Mononuclear cell (primary cell): ENCODE data around the gene KPNA6. TPM values are rescaled to one million over a fixed set of nuclear protein-coding genes. Genes with fewer than 3 reads are reported as not detected.
"Not testable (repeated sequence)": the region's sequence is repeated elsewhere in the genome, so short reads cannot be mapped to it uniquely, and the experiment has no call there.

Experiments
- H3K27me3 ChIP-seq: 2 replicates; pipeline ENCODE4 v1.6.0; 2011; ENCODE audit warnings: low read length, control low read depth; ENCODE audit not compliant: insufficient read depth
- H3K4me1 ChIP-seq: 2 replicates; pipeline ENCODE4 v1.5.1; 2011; ENCODE audit warnings: mild to moderate bottlenecking, low read length, control low read depth; ENCODE audit not compliant: insufficient read depth
- H3K4me3 ChIP-seq: 2 replicates; pipeline ENCODE4 v1.5.1; 2011; ENCODE audit warnings: mild to moderate bottlenecking, low read length, moderate library complexity
- H3K9me3 ChIP-seq: 2 replicates; pipeline ENCODE4 v1.5.1; 2011; ENCODE audit warnings: low read depth, mild to moderate bottlenecking, control low read depth, low read length
- total RNA-seq: library from RNA; depleted of rRNA; stranded (reverse); fragments of >200 nt; gene quantifications from one replicate; pipeline ENCODE4 v1.2.3, GENCODE V29; 2012

Gene KPNA6
- total RNA-seq, 1 donor: 46.9 TPM

DNA sequence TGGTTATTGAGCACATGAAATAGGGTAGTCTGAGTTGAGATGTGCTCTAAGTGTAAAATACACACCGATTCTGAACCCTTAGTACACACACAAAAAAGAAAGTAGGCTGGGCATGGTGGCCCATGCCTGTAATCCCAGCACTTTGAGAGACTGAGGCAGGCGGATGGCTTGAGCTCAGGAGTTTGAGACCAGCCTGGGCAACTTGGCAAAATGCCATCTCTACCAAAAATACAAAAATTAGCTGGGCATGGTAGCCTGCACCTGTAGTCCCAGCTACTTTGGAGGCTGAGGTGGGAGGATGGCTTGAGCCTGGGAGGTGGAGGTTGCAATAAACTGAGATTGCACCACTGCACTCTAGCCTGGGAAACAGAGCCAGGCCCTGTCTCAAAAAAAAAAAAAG, 21.5 kb upstream of the KPNA6 start:
- H3K4me3 ChIP-seq, H3K9me3 ChIP-seq, H3K27me3 ChIP-seq, H3K4me1 ChIP-seq: not testable (repeated sequence)

DNA sequence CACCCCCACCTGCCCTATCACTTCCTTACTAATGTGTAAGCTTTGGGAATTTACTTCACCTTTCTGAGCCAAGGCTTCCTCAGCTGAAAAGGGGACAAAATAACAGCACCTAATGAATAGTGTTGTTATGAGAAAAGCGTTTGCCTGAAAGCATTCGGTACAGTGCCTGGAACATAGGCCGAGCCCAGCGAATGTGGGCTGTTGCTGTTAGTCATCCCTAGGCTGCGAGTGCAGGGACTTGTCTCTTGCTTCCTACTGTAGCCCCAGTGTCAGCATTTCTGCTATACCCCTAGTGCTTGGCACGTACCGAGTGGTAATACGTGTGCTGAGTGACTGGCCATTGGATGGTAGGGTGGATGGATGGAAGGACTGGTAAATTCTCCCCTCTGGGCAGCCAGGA, 16.7 kb upstream of the KPNA6 start:
- Histone ChIP-seq H3K9me3 (no peaks in the 10 kb centered on the region), H3K4me3 (no peak overlapping the region), H3K4me1 (no peaks in the 10 kb centered on the region), H3K27me3 (no peaks in the 10 kb centered on the region)

DNA sequence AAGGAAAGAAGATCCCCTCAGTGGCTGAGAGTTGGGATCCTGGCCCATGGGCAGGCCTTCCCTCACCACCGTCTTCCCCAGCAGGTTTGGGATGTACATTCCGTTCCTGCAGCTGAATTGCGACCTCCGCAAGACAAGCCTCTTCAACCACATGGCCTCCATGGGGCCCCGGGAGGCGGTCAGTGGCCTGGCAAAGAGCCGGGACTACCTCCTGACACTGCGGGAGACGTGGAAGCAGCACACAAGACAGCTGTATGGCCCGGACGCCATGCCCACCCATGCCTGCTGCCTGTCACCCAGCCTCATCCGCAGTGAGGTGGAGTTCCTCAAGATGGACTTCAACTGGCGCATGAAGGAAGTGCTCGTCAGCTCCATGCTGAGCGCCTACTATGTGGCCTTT, 16.3 kb upstream of the KPNA6 start:
- Histone ChIP-seq H3K4me1 (no peaks in the 10 kb centered on the region), H3K27me3 (no peaks in the 10 kb centered on the region), H3K9me3 (no peaks in the 10 kb centered on the region), H3K4me3 (no peak overlapping the region)

DNA sequence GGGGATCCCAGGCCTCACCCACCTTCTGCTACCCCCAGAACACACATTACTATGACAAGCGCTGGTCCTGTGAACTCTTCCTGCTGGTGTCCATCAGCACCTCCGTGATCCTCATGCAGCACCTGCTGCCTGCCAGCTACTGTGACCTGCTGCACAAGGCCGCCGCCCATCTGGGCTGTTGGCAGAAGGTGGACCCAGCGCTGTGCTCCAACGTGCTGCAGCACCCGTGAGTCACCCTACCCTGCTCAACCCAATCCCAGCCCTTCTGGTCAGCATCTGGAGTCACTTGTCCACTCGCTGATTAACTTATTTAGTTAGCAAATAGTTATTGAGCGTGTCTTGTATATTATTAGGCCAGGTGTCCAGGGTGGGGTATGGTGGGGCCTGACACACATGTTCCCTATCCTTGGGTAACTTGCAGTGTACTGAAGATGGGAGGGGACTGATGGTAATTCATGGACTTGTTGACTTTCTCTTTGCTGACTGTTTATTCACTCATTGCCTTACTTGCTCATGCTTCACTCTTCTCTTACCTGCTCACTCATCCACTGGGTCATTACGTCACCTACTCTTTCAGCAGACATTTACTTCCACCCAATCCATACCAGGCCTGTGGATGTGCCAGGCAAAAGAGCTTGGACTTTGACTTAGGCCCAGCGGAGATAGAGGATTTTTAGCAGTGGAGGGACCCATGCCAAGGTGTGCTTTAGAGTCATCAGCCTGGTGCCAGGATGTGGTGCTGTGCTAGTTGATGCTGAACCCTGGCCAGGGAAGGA, 12.9 kb upstream of the KPNA6 start:
- no peak overlapping the region for H3K4me3 ChIP-seq
- H3K4me1 ChIP-seq: no peaks in the 10 kb centered on the region
- H3K9me3 ChIP-seq: no peaks in the 10 kb centered on the region
- no peaks in the 10 kb centered on the region for H3K27me3 ChIP-seq

DNA sequence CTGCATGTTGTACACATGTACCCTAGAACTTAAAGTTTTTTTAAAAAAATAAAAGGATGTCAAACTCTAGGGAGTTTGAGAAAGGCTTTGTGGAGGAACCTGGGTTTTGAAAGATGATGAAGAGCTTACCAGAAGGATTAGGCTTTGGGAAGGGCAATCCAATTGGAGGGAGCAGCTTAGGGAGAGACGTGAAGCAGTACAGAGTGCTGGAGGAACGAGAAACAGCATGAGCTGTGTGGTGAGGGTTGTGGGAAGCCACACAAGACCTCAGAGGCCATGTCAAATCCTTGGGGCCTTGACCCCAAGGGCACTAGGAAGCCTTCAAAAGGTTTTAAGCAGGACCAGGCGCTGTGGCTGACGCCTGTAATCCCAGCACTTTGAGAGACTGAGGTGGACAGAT, 8.4 kb upstream of the KPNA6 start:
- Histone ChIP-seq H3K27me3 (no peaks in the 10 kb centered on the region), H3K4me3 (no peak overlapping the region)

DNA sequence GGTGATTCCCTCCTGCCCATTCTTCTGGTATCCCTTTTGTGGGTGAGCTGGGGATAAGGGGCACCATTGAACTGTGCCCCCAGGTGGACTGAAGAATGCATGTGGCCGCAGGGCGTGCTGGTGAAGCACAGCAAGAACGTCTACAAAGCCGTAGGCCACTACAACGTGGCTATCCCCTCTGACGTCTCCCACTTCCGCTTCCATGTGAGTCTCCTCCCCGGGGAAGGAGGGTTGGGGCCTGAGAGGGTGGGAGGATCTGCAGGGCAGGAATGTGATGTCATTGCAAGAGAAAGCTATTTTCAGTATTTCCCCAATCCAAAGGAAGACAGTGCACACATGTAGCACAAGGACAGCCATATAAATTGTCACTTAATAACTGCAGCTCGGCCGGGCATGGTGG, 7.5 kb upstream of the KPNA6 start:
- no peaks in the 10 kb centered on the region for H3K27me3 ChIP-seq
- H3K4me1 ChIP-seq: no peaks in the 10 kb centered on the region
- H3K9me3 ChIP-seq: no peaks in the 10 kb centered on the region
- no peak overlapping the region for H3K4me3 ChIP-seq

More for the DNA sequence above, 8.4 kb upstream of the KPNA6 start:
- Histone ChIP-seq H3K9me3 (no peaks in the 10 kb centered on the region), H3K4me1 (no peaks in the 10 kb centered on the region)

DNA sequence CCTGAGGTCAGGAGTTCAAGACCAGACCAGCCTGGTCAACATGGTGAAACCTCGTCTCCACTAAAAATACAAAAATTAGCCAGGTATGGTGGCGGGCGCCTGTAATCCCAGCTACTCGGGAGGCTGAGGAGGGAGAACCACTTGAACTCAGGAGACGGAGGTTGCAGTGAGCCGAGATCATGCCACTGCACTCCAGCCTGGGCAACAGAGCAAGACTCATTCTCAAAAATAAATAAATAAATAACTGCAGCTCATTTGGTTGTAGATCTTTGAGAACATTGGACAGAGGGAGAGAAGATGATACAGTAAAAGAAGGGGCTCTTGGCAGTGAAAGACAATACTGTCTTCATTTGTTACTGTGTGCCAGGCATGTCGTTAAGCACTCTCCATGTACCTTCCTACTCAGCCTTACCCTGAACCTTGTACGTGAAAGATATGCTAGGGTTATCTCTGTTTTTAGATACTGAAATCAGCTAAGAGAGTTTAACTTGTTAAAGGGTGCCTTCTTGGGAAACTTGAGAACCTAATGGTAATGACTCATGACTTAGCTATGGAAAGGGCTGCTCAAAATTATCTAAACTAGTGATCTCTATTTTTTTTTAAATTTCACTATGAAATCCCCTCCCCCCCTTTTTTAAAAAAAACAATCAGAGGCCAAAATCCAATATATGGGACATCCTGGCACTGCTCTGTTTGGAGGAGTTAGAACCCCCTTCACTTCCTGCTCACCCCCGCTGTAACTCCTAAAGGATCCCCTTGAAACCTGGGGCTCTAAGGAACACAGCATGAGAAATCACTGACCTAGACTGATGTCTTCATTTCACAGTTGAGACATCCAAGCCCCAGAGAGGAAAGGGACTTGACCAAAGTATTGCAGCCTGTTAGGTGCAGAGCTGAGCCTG, 6.8 kb upstream of the KPNA6 start:
- no peaks in the 10 kb centered on the region for H3K9me3 ChIP-seq
- no peaks in the 10 kb centered on the region for H3K4me1 ChIP-seq
- H3K4me3 ChIP-seq: no peak overlapping the region
- no peaks in the 10 kb centered on the region for H3K27me3 ChIP-seq

DNA sequence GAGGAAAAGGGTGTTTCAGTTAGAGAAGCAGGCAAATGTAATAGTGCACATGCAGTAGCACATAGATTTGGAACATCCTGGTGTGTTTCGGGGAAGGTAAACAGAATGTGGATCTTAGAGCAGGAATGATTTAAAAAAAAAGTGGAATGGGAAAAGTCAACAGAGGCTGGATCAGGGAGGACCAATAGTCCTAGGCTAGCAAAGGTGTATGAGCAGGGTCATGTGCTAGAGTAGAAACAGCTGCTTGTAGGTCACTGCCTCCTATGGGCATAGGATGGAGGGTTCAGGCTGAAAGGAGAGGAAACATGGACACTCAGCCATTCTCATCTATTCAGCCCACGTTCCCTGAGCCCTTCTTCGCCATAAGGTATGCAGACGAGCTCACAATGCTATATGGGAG, 3.7 kb upstream of the KPNA6 start:
- no peaks in the 10 kb centered on the region for H3K27me3 ChIP-seq
- H3K4me3 ChIP-seq: no peak overlapping the region
- H3K4me1 ChIP-seq: peaks cover 19% of the 10 kb centered on the region
- no peaks in the 10 kb centered on the region for H3K9me3 ChIP-seq

DNA sequence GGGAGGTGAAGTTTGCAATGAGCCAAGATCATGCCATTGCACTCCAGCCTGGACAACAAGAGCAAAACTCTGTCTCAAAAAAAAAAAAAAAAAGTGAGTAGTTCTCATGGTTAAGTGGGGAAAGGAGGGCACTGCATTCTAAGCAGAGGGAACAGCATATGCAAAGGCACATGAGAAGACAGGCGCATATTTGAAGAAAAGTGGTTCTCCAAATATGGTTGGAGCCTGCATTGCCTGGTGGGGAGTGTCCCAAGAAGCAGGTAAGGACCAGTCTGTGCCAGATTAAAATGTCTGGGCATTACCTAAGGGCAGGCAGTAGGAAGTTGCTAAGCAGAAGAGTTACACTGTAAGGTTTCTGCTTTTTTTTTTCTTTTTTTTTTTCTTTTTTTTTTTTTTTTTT, 2.5 kb upstream of the KPNA6 start:
- Histone ChIP-seq H3K9me3 (no peaks in the 10 kb centered on the region), H3K4me3 (no peak overlapping the region), H3K27me3 (no peaks in the 10 kb centered on the region), H3K4me1 (peaks cover 31% of the 10 kb centered on the region)

DNA sequence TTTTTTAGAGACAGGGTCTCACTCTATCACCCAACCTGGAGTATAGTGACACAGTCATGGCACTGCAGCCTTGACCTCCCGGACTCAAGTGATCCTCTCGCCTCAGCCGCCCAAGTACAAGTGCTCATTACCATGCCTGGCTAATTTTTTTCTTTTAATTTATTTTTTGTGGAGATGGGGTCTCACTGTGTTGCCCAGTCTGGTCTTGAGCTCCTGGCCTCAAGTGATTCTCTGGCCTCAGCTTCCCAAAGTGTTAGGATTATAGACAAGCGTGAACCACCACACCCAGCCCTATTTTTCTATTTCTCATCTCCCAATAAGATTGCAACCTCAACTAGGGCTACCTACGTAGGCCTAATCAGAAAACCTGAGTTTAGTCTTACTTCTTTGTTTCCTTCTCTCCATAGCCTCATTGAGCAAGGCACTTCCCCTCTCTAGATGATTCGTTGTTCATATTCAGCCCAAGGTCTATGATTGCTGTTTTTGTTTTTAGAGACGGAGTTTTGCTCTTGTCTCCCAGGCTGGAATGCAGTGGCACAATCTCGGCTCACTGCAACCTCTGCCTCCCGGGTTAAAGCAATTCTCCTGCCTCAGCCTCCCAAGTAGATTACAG, 1.1 kb upstream of the KPNA6 start:
- H3K27me3 ChIP-seq: no peaks in the 10 kb centered on the region
- H3K4me1 ChIP-seq: peaks cover 45% of the 10 kb centered on the region
- H3K9me3 ChIP-seq: no peaks in the 10 kb centered on the region
- no peak overlapping the region for H3K4me3 ChIP-seq

DNA sequence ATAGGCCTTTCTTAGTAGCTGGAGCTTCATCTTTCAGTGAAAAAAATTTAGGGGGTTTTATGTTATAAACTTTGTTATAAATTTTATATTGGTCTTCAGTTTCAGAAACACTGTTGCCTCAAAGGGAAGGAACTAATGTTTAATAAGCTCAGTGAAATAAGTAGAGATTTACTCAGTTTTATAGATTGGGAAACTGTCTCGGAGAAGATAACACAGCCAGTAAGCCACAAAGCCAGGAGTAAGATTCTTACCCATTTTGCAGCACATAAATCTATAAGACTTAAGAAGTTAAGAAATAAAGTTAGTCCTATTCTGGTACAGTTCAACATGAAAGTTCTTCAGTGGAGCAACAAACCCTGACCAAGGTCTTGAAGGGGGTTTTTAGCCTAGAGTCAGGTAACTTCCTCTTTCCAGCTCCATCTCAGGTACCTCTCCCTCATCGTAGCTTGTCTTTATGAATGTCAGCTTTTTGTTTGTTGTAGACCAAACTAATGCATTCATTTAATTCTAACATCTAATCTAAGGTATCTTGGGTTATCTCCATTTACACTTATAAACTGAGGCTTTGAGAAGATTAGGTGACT, 3.3 kb downstream of the KPNA6 start:
- Histone ChIP-seq H3K4me3 (no peak overlapping the region), H3K9me3 (no peaks in the 10 kb centered on the region), H3K4me1 (peaks cover 63% of the 10 kb centered on the region), H3K27me3 (no peaks in the 10 kb centered on the region)

DNA sequence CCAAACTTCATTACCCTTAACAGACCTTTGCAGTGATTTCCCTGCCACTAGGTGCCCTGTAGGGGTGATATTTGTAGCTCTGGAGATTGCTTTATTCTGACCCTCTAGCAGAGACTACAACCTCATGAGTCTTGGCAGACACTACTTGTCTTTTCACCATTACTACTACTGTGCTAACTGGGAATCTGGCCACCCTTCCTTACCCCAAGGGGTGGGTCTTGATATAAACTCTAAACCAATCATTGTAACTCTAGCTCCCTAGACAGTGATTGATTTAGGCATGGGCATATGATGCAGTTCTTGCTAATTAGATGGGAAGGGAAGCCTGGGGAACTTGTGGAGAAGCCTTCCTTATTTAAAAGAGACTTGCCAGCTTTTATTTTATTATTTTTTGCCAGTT, 3.9 kb downstream of the KPNA6 start:
- Histone ChIP-seq H3K4me3 (no peak overlapping the region), H3K9me3 (no peaks in the 10 kb centered on the region), H3K27me3 (no peaks in the 10 kb centered on the region), H3K4me1 (peaks cover 59% of the 10 kb centered on the region)

DNA sequence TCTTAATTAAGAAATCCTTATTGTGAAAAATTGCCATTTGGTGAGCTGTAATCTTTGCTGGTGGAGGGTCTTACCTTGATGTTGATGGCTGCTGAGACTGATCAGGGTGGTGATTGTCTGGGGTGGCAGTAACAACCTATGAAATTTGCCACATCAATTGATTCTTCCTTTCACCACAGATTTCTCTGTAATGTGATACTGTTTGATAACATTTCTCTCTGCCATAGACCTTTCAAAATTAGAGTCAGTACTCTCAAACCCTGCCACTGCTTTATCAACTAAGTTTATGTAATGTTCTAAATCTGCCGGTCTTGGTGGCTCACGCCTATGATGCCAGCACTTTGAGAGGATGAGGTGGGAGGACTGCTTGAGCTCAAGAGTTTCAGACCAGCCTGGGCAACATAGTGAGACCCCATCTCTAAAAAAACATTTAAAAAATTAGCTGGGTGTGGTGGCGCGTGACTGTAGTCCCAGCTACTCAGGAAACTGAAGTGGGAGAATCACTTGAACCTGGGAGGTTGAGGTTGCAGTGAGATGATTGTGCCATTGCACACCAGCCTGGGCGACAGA, 5.0 kb downstream of the KPNA6 start:
- Histone ChIP-seq H3K27me3 (no peaks in the 10 kb centered on the region), H3K4me3 (no peak overlapping the region), H3K4me1 (peaks cover 50% of the 10 kb centered on the region), H3K9me3 (no peaks in the 10 kb centered on the region)

DNA sequence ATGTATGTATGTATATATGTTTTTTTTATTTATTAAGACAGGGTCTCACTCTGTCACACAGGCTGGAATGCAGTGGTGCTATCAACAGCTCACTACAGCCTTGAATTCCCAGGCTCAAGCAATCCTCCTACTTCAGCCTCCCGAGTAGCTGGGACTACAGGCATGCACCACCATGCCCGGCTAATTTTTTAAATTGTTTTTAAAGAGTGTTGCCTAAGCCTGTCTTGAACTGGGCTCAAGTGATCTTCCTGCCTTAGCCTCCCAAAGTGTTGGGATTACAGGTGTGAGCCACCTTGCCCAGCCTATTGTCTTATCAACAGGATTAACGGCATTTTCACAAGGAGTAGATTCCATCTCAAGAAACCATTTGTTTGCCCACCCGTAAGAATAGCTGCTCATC, 5.6 kb downstream of the KPNA6 start:
- peaks cover 52% of the 10 kb centered on the region for H3K4me1 ChIP-seq
- not testable (repeated sequence) for H3K27me3 ChIP-seq, H3K4me3 ChIP-seq, H3K9me3 ChIP-seq

DNA sequence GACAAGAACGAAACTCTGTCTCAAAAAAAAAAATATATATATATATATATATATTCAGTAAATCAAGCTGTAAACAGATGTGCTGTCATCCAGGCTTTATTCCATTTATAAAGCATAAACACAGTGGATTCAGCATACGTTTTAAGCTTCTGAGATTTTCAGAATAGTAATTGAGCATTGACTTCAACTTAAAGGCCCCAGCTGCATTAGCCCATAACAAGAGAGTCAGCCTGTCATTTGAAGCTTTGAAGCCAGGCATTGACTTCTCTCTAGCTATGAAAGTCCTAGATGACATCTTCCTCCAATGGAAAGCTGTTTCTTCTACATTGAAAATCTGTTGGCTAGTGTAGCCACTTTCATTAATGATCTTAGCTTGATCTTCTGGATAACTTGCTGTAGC, 6.6 kb downstream of the KPNA6 start:
- Histone ChIP-seq H3K27me3 (no peaks in the 10 kb centered on the region), H3K9me3 (no peaks in the 10 kb centered on the region), H3K4me3 (no peak overlapping the region), H3K4me1 (peaks cover 45% of the 10 kb centered on the region)
